HCEC 1CT (cell line): ENCODE results near the gene FNDC8.
"Not testable (repeated sequence)": the region's sequence is repeated elsewhere in the genome, so short reads cannot be mapped to it uniquely, and the experiment has no call there.

Experiments used
- DNase-seq: peaks from one replicate; pipeline ENCODE4 v3.0.0-alpha.2; 2017

FNDC8 gene

GRCh38 chr17:35097776-35098175 is 23.6 kb upstream of the FNDC8 start:
- DNase-seq, result no peak

- DNase-seq, result no peak
These were observed 21.5 kb upstream of the FNDC8 start for GRCh38 chr17:35099908-35100307.

GRCh38 chr17:35101036-35101435 is 20.4 kb upstream of the FNDC8 start:
- DNase-seq, result no peak

- DNase-seq, result no peak
These were observed 19.7 kb upstream of the FNDC8 start for GRCh38 chr17:35101725-35102124.

GRCh38 chr17:35103271-35103670 is 18.1 kb upstream of the FNDC8 start:
- no peak for DNase-seq

- DNase-seq, result no peak
These were observed 16.5 kb upstream of the FNDC8 start for GRCh38 chr17:35104844-35105450.

GRCh38 chr17:35110791-35111190 is 10.6 kb upstream of the FNDC8 start:
- not testable (repeated sequence) for DNase-seq

- no peak for DNase-seq
These were observed 4.6 kb upstream of the FNDC8 start for GRCh38 chr17:35116845-35117244.

- no peak for DNase-seq
These were observed 3.4 kb upstream of the FNDC8 start for GRCh38 chr17:35117984-35118383.

GRCh38 chr17:35119370-35120165 is 1.8 kb upstream of the FNDC8 start, which contains the start of gene RAD51D:
Gene RAD51D, minus strand, starts transcription at chr17:35119860. Its CDS starts 247 bp downstream, at chr17:35119613.
- peak; percentile 60 for DNase-seq

GRCh38 chr17:35127751-35128514 is 6.5 kb downstream of the FNDC8 start:
- peak; percentile 8 for DNase-seq

GRCh38 chr17:35129154-35129972 is 7.9 kb downstream of the FNDC8 start:
- peak; percentile 22 for DNase-seq

- peak; percentile 9 for DNase-seq
These were observed 8.5 kb downstream of the FNDC8 start for GRCh38 chr17:35129973-35130351.

- DNase-seq, result no peak
These were observed 9.0 kb downstream of the FNDC8 start for GRCh38 chr17:35130392-35130791.

GRCh38 chr17:35132099-35132498 is 10.7 kb downstream of the FNDC8 start:
- no peak for DNase-seq

- no peak for DNase-seq
These were observed 11.6 kb downstream of the FNDC8 start for GRCh38 chr17:35132816-35133550.

GRCh38 chr17:35135322-35135721 is 13.9 kb downstream of the FNDC8 start:
- DNase-seq, result no peak

- no peak for DNase-seq
These were observed 16.8 kb downstream of the FNDC8 start for GRCh38 chr17:35138218-35138617.

GRCh38 chr17:35141681-35142466 is 20.5 kb downstream of the FNDC8 start, which contains the start of gene NLE1:
Gene NLE1, minus strand, starts transcription at chr17:35142303. Its CDS starts 28 bp downstream, at chr17:35142275.
- DNase-seq, result peak; percentile 71

GRCh38 chr17:35142467-35142796 is 21.0 kb downstream of the FNDC8 start:
- DNase-seq, result no peak

- DNase-seq, result no peak
These were observed 23.4 kb downstream of the FNDC8 start for GRCh38 chr17:35144840-35145239.
